HG03196 (cell line): ENCODE results near the gene SIRT6.
"Not testable (repeated sequence)": the region's sequence is repeated elsewhere in the genome, so short reads cannot be mapped to it uniquely, and the experiment has no call there.

Experiments used
- ATAC-seq: cut with Tn5 transposase; IDR thresholded peaks from one replicate; pipeline ENCODE4 v1.9.1; 2021; ENCODE audit not compliant: unreplicated experiment

Gene SIRT6

DNA sequence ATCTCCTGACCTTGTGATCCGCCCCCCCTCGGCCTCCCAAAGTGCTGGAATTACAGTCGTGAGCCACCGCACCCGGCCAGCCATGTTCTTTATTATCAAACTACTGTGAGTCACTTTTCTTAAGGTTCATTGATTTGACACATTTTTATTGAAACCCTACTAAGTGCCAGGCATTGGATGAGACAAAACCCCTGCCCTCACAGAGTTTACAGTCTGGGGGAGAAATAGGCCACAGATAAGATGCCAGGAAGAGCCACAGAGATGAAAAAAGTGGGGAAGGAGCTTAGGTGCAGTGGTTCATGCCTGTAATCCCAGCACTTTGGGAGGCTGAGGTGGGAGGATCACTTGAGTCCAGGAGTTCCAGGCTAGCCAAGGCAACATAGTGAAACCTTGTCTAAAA is 43.9 kb downstream of the SIRT6 start:
- ATAC-seq: no peak

DNA sequence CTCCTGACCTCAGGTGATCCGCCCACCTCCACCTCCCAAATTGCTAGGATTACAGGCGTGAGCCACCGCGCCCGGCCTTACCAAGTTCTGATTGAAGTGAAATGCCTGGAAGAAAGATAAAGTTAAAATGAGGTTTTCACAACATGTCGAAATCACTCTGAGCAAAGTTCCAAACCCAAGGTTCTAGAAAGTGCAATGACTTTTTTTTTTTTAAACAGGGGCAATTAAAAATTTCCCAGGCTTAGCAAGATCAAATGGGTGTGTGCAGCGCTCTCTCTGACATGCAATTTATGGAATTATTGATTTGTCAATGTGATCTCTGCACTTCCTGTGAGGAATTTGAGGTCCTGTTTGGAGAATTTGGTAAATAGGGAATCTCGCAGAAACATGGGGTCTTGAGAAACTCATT is 45.7 kb downstream of the SIRT6 start:
- ATAC-seq: no peak

DNA sequence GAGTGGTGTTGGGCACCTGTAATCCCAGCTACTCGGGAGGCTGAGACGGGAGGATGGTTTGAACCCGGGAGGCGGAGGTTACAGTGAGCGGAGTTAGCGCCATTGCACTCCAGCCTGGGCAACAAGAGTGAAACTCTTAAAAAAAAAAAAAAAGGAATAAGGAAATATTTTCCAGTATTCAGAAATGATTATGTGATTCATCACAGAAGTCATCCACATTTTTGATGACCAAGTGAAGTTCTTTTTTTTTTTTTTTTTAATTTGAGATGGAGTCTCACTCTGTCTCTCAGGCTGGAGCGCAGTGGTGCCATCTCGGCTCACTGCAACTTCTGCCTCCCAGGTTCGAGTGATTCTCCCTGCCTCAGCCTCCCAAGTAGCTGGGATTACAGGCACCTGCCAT is 47.0 kb downstream of the SIRT6 start:
- not testable (repeated sequence) for ATAC-seq

GRCh38 chr19:4134351-4134750 is 48.0 kb downstream of the SIRT6 start:
- ATAC-seq: no peak

GRCh38 chr19:4130744-4131438 is 51.5 kb downstream of the SIRT6 start:
- ATAC-seq: no peak

GRCh38 chr19:4129050-4129449 is 53.3 kb downstream of the SIRT6 start:
- not testable (repeated sequence) for ATAC-seq

- not testable (repeated sequence) for ATAC-seq
Observed at GRCh38 chr19:4127322-4127721, 55.0 kb downstream of the SIRT6 start.

DNA sequence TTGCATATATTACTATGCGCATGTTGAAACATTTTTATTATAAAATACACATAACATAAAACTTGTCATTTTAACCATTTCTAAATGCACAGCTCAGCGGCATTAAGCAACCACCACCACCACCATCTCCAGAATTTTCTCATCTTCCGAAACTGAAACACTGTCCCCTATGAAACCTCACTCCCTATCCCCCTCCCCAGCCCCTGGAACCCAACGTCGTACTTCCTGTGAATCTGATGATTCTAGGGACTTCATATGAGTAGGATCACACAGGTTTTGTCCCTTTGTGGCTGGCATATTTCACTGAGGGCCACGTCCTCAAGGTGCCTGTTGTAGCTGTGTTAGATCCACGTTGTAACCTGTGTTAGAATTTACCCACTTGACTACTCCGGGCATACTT is 57.7 kb downstream of the SIRT6 start:
- no peak for ATAC-seq
